ENCODE measurements around the gene SLC39A13.

Gene SLC39A13

DNA sequence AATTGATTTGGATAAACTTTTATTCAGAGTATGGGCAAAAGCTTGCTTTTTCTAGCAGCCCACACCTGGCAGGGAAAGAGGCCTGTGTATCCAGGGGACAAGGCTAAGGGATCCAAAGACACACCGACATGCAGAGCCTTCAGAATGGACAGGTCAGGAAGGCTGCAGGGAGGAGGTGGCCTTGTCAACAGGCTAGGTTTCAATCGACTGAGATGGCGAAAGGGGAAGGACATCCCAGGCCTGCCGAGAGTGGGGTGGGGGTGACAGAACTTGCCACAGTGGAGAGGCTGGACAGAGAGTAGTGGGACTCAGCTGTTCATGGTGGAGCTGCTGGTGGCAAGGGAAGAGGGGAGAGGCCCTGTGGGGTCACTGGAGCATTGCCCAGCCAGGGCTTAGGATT is 5.3 kb upstream of the SLC39A13 start:
- no peaks in the 10 kb centered on the region for H3K36me3 ChIP-seq (ENCODE audit: control insufficient read depth in 2 of 2, insufficient read depth in 2 of 2, low read length in 2 of 2)

DNA sequence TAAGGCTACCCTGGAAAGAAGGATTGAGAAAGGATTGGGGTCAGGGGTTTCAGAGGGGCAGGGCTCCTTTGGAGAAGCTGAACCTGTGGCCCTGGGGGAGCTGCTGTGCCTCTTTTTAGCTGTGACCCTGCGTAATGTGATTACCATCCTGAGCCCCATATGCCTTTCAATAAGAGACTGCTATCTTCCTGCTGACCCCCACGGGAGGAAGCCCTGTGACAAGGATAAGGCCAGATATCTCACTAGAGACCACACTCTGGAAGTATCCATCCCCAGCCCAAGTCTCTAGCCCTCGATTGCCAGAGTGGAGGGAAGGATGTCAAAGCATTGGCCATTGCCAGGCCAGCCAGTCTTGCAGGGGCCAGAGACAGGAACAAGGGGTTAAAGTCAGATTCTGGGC is 4.8 kb upstream of the SLC39A13 start:
- no peaks in the 10 kb centered on the region for H3K36me3 ChIP-seq (ENCODE audit: control insufficient read depth in 2 of 2, insufficient read depth in 2 of 2, low read length in 2 of 2)
- no peak overlapping the region for H3K4me3 ChIP-seq (ENCODE audit: low read length in 2 of 2)
- H3K9ac ChIP-seq (ENCODE audit: low read depth in 1 of 2, low read length in 2 of 2): peak overlapping the region in 1 of 2 donors; percentile 8
- H3K4me1 ChIP-seq (ENCODE audit: control insufficient read depth in 2 of 2, insufficient read depth in 2 of 2, low read length in 2 of 2): peaks cover 16 to 22% of the 10 kb centered on the region in 2 donors
- H3K27me3 ChIP-seq (ENCODE audit: control insufficient read depth in 2 of 2, insufficient read depth in 2 of 2, low read length in 2 of 2): no peaks in the 10 kb centered on the region
- H3K9me3 ChIP-seq (ENCODE audit: control insufficient read depth in 2 of 2, low read length in 2 of 2): no peaks in the 10 kb centered on the region
- H3K27ac ChIP-seq (ENCODE audit: low read depth in 2 of 2, low read length in 2 of 2): no peak overlapping the region

More for the DNA sequence above, 5.3 kb upstream of the SLC39A13 start:
- H3K27ac ChIP-seq (ENCODE audit: low read depth in 2 of 2, low read length in 2 of 2): no peak overlapping the region
- H3K27me3 ChIP-seq (ENCODE audit: control insufficient read depth in 2 of 2, insufficient read depth in 2 of 2, low read length in 2 of 2): no peaks in the 10 kb centered on the region
- no peak overlapping the region for H3K4me3 ChIP-seq (ENCODE audit: low read length in 2 of 2)
- H3K9ac ChIP-seq (ENCODE audit: low read depth in 1 of 2, low read length in 2 of 2): no peak overlapping the region
- H3K4me1 ChIP-seq (ENCODE audit: control insufficient read depth in 2 of 2, insufficient read depth in 2 of 2, low read length in 2 of 2): peaks cover 16 to 22% of the 10 kb centered on the region in 2 donors
- no peaks in the 10 kb centered on the region for H3K9me3 ChIP-seq (ENCODE audit: control insufficient read depth in 2 of 2, low read length in 2 of 2)

DNA sequence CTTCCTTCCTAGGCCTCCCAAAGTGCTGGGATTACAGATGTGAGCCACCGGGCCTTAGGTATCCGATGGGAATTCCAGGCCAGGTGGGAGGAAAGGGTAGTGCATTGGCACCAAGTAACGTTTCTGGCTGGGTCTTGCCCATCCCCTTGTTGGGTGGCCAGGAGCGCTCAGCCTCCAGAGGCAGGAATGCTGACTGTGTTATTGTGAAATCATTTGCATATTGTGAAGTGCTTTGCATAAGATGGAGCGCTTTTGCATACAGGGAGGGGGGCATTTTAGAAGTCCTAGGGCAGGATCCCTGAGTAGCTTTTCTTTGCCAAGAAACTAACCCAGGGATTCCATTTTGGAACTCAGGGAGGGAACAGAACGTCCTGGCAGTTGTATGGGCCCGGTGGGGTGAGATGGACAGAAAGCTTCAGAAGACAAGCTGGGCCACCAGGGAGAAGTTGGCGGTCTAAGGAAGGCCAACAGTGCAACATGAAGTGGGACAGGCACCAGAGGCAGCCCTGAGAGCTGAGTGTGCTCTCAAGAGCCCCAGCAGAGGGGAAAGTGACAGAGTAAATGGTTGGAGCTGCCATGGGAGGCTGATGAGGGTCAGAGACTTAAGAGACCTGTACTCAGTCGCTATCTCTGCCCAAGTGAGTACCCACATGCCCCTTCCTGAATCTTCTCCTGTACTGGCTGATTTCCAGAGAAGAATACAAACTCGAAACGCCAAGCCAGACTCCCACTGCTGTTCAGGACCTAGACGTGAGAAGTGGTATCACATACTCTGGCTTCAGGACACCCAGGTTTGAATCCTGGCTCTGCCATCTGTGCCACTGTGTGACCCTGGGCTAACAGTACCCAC is 1.3 kb upstream of the SLC39A13 start:
- no peaks in the 10 kb centered on the region for H3K9me3 ChIP-seq (ENCODE audit: control insufficient read depth in 2 of 2, low read length in 2 of 2)
- no peaks in the 10 kb centered on the region for H3K36me3 ChIP-seq (ENCODE audit: control insufficient read depth in 2 of 2, insufficient read depth in 2 of 2, low read length in 2 of 2)
- no peaks in the 10 kb centered on the region for H3K27me3 ChIP-seq (ENCODE audit: control insufficient read depth in 2 of 2, insufficient read depth in 2 of 2, low read length in 2 of 2)
- H3K4me3 ChIP-seq (ENCODE audit: low read length in 2 of 2): peak overlapping the region; percentile 79 to 96
- peaks cover 17 to 19% of the 10 kb centered on the region in 2 donors for H3K4me1 ChIP-seq (ENCODE audit: control insufficient read depth in 2 of 2, insufficient read depth in 2 of 2, low read length in 2 of 2)
- H3K27ac ChIP-seq (ENCODE audit: low read depth in 2 of 2, low read length in 2 of 2): peak overlapping the region; percentile 95 to 96
- peak overlapping the region; percentile 84 to 97 for H3K9ac ChIP-seq (ENCODE audit: low read depth in 1 of 2, low read length in 2 of 2)

DNA sequence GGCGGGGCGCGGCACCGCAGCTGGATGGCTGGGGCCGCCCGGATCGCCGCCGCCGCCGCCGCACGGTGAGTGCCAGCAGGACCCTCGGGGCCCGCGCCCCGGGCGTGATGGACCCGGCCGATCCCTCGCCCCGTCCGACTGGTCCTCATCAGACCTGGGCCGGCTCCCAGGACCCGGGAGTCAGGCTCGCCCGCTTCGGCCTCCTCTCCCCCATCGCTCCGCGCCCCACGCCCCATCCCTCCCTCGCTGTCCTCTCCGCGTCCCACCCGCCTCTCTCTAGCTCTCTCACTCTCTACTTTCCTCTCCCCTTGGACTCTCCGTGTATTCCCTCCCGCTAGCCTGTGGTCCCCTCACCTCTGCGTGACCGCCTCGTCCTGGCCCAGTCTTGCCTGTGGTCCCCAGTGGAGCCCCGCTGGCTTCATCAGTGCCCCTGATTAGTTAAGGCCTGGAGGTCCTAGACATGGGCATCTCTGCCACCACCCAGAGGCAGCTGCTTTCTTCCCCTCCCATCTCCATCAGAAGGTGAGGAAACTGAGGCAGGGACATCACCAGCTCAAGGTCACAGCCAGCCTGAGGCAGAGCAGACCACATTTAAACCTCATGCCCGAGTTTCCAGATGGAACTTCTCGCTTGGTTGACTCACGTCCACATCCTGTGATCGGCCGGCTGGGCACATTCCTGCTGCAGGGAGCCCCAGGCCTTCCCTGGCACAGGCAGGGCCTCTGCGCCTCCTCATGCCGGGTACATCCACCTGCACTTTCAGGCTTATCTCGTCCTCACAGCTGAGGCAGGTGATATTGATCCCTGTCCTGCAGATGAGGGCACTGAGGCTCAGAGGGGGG is 429 bp downstream of the SLC39A13 start:
- no peaks in the 10 kb centered on the region for H3K27me3 ChIP-seq (ENCODE audit: control insufficient read depth in 2 of 2, insufficient read depth in 2 of 2, low read length in 2 of 2)
- peak overlapping the region; percentile 73 to 96 for H3K27ac ChIP-seq (ENCODE audit: low read depth in 2 of 2, low read length in 2 of 2)
- H3K9ac ChIP-seq (ENCODE audit: low read depth in 1 of 2, low read length in 2 of 2): peak overlapping the region; percentile 66 to 74
- H3K9me3 ChIP-seq (ENCODE audit: control insufficient read depth in 2 of 2, low read length in 2 of 2): no peaks in the 10 kb centered on the region
- no peaks in the 10 kb centered on the region for H3K36me3 ChIP-seq (ENCODE audit: control insufficient read depth in 2 of 2, insufficient read depth in 2 of 2, low read length in 2 of 2)
- H3K4me3 ChIP-seq (ENCODE audit: low read length in 2 of 2): peak overlapping the region; percentile 68 to 82
- peaks cover 17 to 19% of the 10 kb centered on the region in 2 donors for H3K4me1 ChIP-seq (ENCODE audit: control insufficient read depth in 2 of 2, insufficient read depth in 2 of 2, low read length in 2 of 2)

DNA sequence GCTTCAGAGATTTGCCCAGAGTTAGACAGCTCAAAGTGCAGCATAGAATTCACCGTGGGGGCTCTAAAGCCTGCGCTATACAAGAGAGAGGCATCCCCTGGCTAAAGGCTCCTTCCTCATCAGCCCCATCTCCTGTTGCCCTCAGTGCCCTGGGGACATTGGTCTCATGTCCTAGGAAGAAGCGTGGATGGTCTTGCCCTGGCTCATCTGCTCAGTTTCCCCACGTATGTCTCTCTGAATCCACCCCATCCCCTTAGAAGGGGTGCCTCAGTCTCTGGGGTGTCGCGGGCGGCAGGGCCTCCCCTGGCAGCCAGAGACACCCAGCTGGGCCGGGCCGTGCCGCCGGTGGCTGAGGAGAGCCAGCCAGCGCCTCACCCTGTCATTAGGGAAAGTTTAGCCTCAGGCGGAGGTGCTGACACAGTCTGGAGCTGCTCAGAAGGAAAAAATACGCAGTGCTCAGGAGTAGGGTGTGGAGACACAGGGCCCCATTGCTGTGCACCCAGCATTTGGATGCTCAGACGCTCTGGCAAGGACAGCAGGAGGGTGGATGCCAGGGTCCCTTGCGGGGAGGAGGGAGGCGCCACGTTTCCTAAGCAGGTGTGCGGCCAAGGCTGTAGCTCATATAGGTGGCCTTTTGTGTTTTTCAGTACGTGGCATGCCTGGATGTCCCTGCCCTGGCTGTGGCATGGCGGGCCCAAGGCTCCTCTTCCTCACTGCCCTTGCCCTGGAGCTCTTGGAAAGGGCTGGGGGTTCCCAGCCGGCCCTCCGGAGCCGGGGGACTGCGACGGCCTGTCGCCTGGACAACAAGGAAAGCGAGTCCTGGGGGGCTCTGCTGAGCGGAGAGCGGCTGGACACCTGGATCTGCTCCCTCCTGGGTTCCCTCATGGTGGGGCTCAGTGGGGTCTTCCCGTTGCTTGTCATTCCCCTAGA is 1.3 kb downstream of the SLC39A13 start:
- H3K27me3 ChIP-seq (ENCODE audit: control insufficient read depth in 2 of 2, insufficient read depth in 2 of 2, low read length in 2 of 2): no peaks in the 10 kb centered on the region
- H3K9me3 ChIP-seq (ENCODE audit: control insufficient read depth in 2 of 2, low read length in 2 of 2): no peaks in the 10 kb centered on the region
- H3K9ac ChIP-seq (ENCODE audit: low read depth in 1 of 2, low read length in 2 of 2): peak overlapping the region in 1 of 2 donors; percentile 66
- H3K4me3 ChIP-seq (ENCODE audit: low read length in 2 of 2): peak overlapping the region; percentile 68 to 82
- peak overlapping the region in 1 of 2 donors; percentile 96 for H3K27ac ChIP-seq (ENCODE audit: low read depth in 2 of 2, low read length in 2 of 2)
- peaks cover 0 to 2% of the 10 kb centered on the region in 2 donors for H3K36me3 ChIP-seq (ENCODE audit: control insufficient read depth in 2 of 2, insufficient read depth in 2 of 2, low read length in 2 of 2)
- peaks cover 17 to 19% of the 10 kb centered on the region in 2 donors for H3K4me1 ChIP-seq (ENCODE audit: control insufficient read depth in 2 of 2, insufficient read depth in 2 of 2, low read length in 2 of 2)

DNA sequence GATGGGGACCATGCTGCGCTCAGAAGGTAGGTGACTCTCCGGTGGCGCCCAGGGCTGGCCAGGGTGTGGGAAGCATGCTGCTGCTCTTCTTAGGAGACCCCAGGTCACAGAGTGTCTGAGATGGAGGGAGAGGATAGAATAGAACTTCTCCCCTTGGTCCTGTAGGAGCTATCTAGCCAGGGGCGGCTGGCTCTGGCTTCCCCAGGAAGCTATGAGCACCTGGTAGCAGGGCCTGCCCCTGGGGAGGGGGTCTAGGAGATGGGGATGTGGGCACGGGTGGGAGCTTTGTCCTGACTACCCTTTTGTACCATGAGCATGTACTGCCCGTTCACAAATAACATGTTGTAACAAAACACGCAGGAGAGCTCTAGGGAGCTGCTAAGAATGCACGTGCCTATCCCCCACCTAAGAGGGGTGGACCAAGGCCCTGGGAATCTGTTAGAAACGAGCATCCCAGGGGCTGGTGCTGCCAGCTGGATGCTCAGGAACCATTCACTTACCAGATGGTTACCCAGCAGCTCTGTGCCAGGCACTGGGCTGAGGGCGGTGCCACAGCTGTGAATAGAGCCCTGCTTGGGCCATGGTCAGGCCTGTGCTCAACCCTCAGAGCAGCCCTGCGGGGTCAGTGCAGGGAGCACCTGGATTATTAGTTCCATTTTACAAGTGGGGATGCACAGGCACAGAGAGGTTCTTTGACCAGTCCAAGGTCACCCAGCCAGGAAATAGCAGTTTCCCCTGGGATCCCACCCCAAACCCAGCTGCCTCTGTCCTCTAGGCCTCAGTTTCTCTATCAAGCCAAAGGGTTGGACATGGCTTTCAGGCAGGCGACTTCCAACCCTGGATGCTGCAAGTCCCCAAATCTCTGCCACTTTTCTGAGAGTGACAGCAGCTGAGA is 2.2 kb downstream of the SLC39A13 start:
- H3K36me3 ChIP-seq (ENCODE audit: control insufficient read depth in 2 of 2, insufficient read depth in 2 of 2, low read length in 2 of 2): peaks cover 7 to 9% of the 10 kb centered on the region in 2 donors
- H3K27me3 ChIP-seq (ENCODE audit: control insufficient read depth in 2 of 2, insufficient read depth in 2 of 2, low read length in 2 of 2): no peaks in the 10 kb centered on the region
- H3K27ac ChIP-seq (ENCODE audit: low read depth in 2 of 2, low read length in 2 of 2): no peak overlapping the region
- no peak overlapping the region for H3K4me3 ChIP-seq (ENCODE audit: low read length in 2 of 2)
- no peak overlapping the region for H3K9ac ChIP-seq (ENCODE audit: low read depth in 1 of 2, low read length in 2 of 2)
- H3K9me3 ChIP-seq (ENCODE audit: control insufficient read depth in 2 of 2, low read length in 2 of 2): no peaks in the 10 kb centered on the region
- peaks cover 18 to 25% of the 10 kb centered on the region in 2 donors for H3K4me1 ChIP-seq (ENCODE audit: control insufficient read depth in 2 of 2, insufficient read depth in 2 of 2, low read length in 2 of 2)

DNA sequence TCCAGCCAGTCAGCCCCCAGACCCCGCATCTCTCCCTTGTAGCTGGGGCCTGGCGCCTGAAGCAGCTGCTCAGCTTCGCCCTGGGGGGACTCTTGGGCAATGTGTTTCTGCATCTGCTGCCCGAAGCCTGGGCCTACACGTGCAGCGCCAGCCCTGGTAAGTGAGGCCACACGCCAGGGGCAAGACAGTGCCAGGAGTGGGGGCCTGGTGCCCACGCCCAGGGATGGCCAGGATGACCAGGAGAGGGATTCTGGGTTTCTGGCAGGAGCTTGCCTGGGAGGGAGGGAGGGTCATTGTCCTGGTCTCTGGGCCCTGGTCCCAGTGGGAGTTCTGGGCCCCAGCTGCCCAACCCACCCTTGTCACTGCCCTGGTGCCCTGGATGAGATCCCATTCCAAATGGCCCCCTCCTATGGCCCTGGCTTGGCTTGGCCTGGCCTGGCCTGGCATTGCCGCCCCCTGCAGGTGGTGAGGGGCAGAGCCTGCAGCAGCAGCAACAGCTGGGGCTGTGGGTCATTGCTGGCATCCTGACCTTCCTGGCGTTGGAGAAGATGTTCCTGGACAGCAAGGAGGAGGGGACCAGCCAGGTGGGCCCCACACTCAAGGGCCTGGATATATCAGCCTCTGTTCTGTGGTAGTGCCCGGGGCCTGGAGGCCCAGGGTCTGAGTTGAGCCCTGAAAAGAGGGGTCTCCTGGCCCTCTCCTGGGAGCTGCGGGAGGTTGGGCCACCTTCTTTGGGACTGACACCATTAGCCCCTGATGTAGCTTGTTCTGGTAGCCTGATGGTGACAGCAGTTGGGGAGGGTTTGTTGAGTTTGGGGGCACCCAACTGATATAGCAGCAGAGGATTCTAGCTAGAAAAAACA is 3.7 kb downstream of the SLC39A13 start:
- H3K4me3 ChIP-seq (ENCODE audit: low read length in 2 of 2): no peak overlapping the region
- H3K4me1 ChIP-seq (ENCODE audit: control insufficient read depth in 2 of 2, insufficient read depth in 2 of 2, low read length in 2 of 2): peaks cover 18 to 29% of the 10 kb centered on the region in 2 donors
- no peak overlapping the region for H3K27ac ChIP-seq (ENCODE audit: low read depth in 2 of 2, low read length in 2 of 2)
- H3K9me3 ChIP-seq (ENCODE audit: control insufficient read depth in 2 of 2, low read length in 2 of 2): no peaks in the 10 kb centered on the region
- H3K27me3 ChIP-seq (ENCODE audit: control insufficient read depth in 2 of 2, insufficient read depth in 2 of 2, low read length in 2 of 2): no peaks in the 10 kb centered on the region
- H3K9ac ChIP-seq (ENCODE audit: low read depth in 1 of 2, low read length in 2 of 2): no peak overlapping the region
- H3K36me3 ChIP-seq (ENCODE audit: control insufficient read depth in 2 of 2, insufficient read depth in 2 of 2, low read length in 2 of 2): peaks cover 7 to 9% of the 10 kb centered on the region in 2 donors

DNA sequence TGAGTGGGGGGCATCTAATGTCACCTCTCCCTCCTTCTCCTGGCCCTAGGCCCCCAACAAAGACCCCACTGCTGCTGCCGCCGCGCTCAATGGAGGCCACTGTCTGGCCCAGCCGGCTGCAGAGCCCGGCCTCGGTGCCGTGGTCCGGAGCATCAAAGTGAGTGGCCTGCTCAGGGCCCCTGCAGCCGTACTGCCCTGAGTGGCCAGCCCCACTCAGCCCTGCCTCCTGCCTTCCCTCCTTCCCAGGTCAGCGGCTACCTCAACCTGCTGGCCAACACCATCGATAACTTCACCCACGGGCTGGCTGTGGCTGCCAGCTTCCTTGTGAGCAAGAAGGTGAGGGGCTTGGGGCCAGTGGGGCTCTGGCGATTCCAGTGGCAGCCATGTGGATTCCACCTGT is 5.0 kb downstream of the SLC39A13 start:
- Histone ChIP-seq H3K36me3 (ENCODE audit: control insufficient read depth in 2 of 2, insufficient read depth in 2 of 2, low read length in 2 of 2) (peaks cover 14 to 19% of the 10 kb centered on the region in 2 donors), H3K9me3 (ENCODE audit: control insufficient read depth in 2 of 2, low read length in 2 of 2) (no peaks in the 10 kb centered on the region), H3K4me1 (ENCODE audit: control insufficient read depth in 2 of 2, insufficient read depth in 2 of 2, low read length in 2 of 2) (peaks cover 10 to 22% of the 10 kb centered on the region in 2 donors), H3K4me3 (ENCODE audit: low read length in 2 of 2) (no peak overlapping the region), H3K9ac (ENCODE audit: low read depth in 1 of 2, low read length in 2 of 2) (no peak overlapping the region), H3K27me3 (ENCODE audit: control insufficient read depth in 2 of 2, insufficient read depth in 2 of 2, low read length in 2 of 2) (no peaks in the 10 kb centered on the region), H3K27ac (ENCODE audit: low read depth in 2 of 2, low read length in 2 of 2) (no peak overlapping the region)
